Smooth muscle cell (in vitro differentiated cells): ENCODE measurements around the gene SHROOM4. TPM values are rescaled to one million over a fixed set of nuclear protein-coding genes. Genes with fewer than 3 reads are reported as not detected.

ENCODE experiments used
- DNase-seq: peaks from one replicate; lab custom pipeline; 2025; ENCODE audit not compliant: unreplicated experiment; lab: John Stamatoyannopoulos, UW
- H2AFZ ChIP-seq: fragments of 200-600 bp; sonication (generic); 2 replicates; pipeline ENCODE4 v1.6.0; 2016; ENCODE audit warnings: antibody characterized with exemption, low read depth, mild to moderate bottlenecking
- H3F3A ChIP-seq: fragments of 200-600 bp; sonication (generic); 2 replicates; pipeline ENCODE4 v1.6.0; 2017; ENCODE audit warnings: antibody characterized with exemption, low read depth
- H3K27ac ChIP-seq: fragments of 200-600 bp; sonication (generic); 2 replicates; pipeline ENCODE4 v1.5.1; 2016; ENCODE audit warnings: low read depth, mild to moderate bottlenecking
- H3K27me3 ChIP-seq: fragments of 200-600 bp; sonication (generic); 2 replicates; pipeline ENCODE4 v1.6.1; 2016; ENCODE audit warnings: low read depth, mild to moderate bottlenecking
- H3K36me3 ChIP-seq: fragments of 200-600 bp; sonication (generic); 2 replicates; pipeline ENCODE4 v1.5.1; 2016; ENCODE audit warnings: low read depth
- H3K4me1 ChIP-seq: fragments of 200-600 bp; sonication (generic); 2 replicates; pipeline ENCODE4 v1.5.1; 2016; ENCODE audit warnings: low read depth
- H3K4me2 ChIP-seq: fragments of 200-600 bp; sonication (generic); 2 replicates; pipeline ENCODE4 v1.6.0; 2016; ENCODE audit warnings: mild to moderate bottlenecking
- H3K4me3 ChIP-seq: fragments of 200-600 bp; sonication (generic); 2 replicates; pipeline ENCODE4 v1.5.1; 2016; ENCODE audit warnings: mild to moderate bottlenecking
- H3K79me2 ChIP-seq: fragments of 200-600 bp; sonication (generic); 2 replicates; pipeline ENCODE4 v1.6.0; 2016; ENCODE audit warnings: low read depth, mild to moderate bottlenecking
- H3K9ac ChIP-seq: fragments of 200-600 bp; sonication (generic); 2 replicates; pipeline ENCODE4 v1.6.0; 2016; ENCODE audit warnings: low read depth
- H3K9me3 ChIP-seq: fragments of 200-600 bp; sonication (generic); replicated peaks from 2 replicates; pipeline ENCODE4 v1.5.1; 2016; ENCODE audit warnings: low read depth
- H4K20me1 ChIP-seq: fragments of 200-600 bp; sonication (generic); 2 replicates; pipeline ENCODE4 v1.6.0; 2016; ENCODE audit warnings: low read depth
- CTCF ChIP-seq: fragments of 200-600 bp; sonication (generic); IDR thresholded peaks from 2 replicates; pipeline ENCODE4 v1.5.1; 2017; ENCODE audit warnings: borderline replicate concordance, mild to moderate bottlenecking, antibody characterized with exemption; ENCODE audit not compliant: insufficient read depth, poor library complexity, severe bottlenecking
- WGBS: methylation state at CpG from one replicate; pipeline ENCODE4 v1.1.7; 2016; ENCODE audit warnings: low lambda C conversion rate; 5-methylcytosine and 5-hydroxymethylcytosine counted together
- polyA plus RNA-seq: library from polyadenylated mRNA; unstranded; fragments of >200 nt; fragmentation: Nextera tagmentation; extraction: Ambion mirVana; gene quantifications from 2 replicates; pipeline ENCODE4 v1.2.1, GENCODE V29; 2016
- total RNA-seq: library from RNA; depleted of rRNA; stranded (reverse); fragments of >200 nt; gene quantifications from 2 replicates; pipeline ENCODE4 v1.2.3, GENCODE V29; 2014

The SHROOM4 gene
- total and polyA plus RNA-seq, 2 experiments from 2014 or later = 1.1 to 7.9 TPM

- Histone ChIP-seq H3K27ac (no peak overlapping the region), H3K27me3 (no peaks in the 10 kb centered on the region), H3K4me1 (no peaks in the 10 kb centered on the region), H3K79me2 (no peaks in the 10 kb centered on the region), H3F3A (no peaks in the 10 kb centered on the region), H3K36me3 (no peaks in the 10 kb centered on the region), H3K4me2 (no peak overlapping the region), H2AFZ (no peak overlapping the region), H4K20me1 (no peaks in the 10 kb centered on the region), H3K9ac (no peak overlapping the region), H3K9me3 (no peaks in the 10 kb centered on the region), H3K4me3 (no peak overlapping the region)
- 55% methylated on average over 3 of the region's 3 CpGs for WGBS
- no peak for DNase-seq
- TF ChIP-seq CTCF = no peak
Measured at GRCh38 chrX:50606300-50606950, 207.6 kb downstream of the SHROOM4 start.

GRCh38 chrX:50596056-50596455 lies 217.9 kb downstream of the SHROOM4 start:
- H3K9ac ChIP-seq = no peak overlapping the region
- no peaks in the 10 kb centered on the region for H3K9me3 ChIP-seq
- no peaks in the 10 kb centered on the region for H4K20me1 ChIP-seq
- no peak for DNase-seq
- H3K27me3 ChIP-seq = no peaks in the 10 kb centered on the region
- no peaks in the 10 kb centered on the region for H3K79me2 ChIP-seq
- H3K4me3 ChIP-seq = no peak overlapping the region
- H3K36me3 ChIP-seq = no peaks in the 10 kb centered on the region
- no peak overlapping the region for H3K4me2 ChIP-seq
- no peaks in the 10 kb centered on the region for H3F3A ChIP-seq
- TF ChIP-seq CTCF = no peak
- no peak overlapping the region for H3K27ac ChIP-seq
- H2AFZ ChIP-seq = no peak overlapping the region
- no peaks in the 10 kb centered on the region for H3K4me1 ChIP-seq

GRCh38 chrX:50594788-50595187 lies 219.2 kb downstream of the SHROOM4 start:
- H3K4me2 ChIP-seq = no peak overlapping the region
- no peaks in the 10 kb centered on the region for H3F3A ChIP-seq
- H3K4me3 ChIP-seq = no peak overlapping the region
- H3K36me3 ChIP-seq = no peaks in the 10 kb centered on the region
- no peaks in the 10 kb centered on the region for H3K27me3 ChIP-seq
- H3K9ac ChIP-seq = no peak overlapping the region
- no peaks in the 10 kb centered on the region for H3K9me3 ChIP-seq
- TF ChIP-seq CTCF = no peak
- H3K4me1 ChIP-seq = no peaks in the 10 kb centered on the region
- no peak overlapping the region for H3K27ac ChIP-seq
- no peak for DNase-seq
- H2AFZ ChIP-seq = no peak overlapping the region
- no peaks in the 10 kb centered on the region for H3K79me2 ChIP-seq
- H4K20me1 ChIP-seq = no peaks in the 10 kb centered on the region

GRCh38 chrX:50586980-50587379 lies 227.0 kb downstream of the SHROOM4 start:
- no peak overlapping the region for H3K4me3 ChIP-seq
- H3K79me2 ChIP-seq = no peaks in the 10 kb centered on the region
- H3K36me3 ChIP-seq = no peaks in the 10 kb centered on the region
- no peaks in the 10 kb centered on the region for H3F3A ChIP-seq
- H3K9me3 ChIP-seq = no peaks in the 10 kb centered on the region
- no peaks in the 10 kb centered on the region for H3K27me3 ChIP-seq
- no peak overlapping the region for H3K27ac ChIP-seq
- no peaks in the 10 kb centered on the region for H3K4me1 ChIP-seq
- no peak for TF ChIP-seq CTCF
- 88% methylated on average over 3 of the region's 3 CpGs for WGBS
- no peak overlapping the region for H3K9ac ChIP-seq
- no peak overlapping the region for H2AFZ ChIP-seq
- no peak for DNase-seq
- H4K20me1 ChIP-seq = no peaks in the 10 kb centered on the region
- H3K4me2 ChIP-seq = no peak overlapping the region
